22Rv1 (cell line): ENCODE measurements around the gene ZBED2.

Experiments
- H3K27ac ChIP-seq: fragments of 450-650 bp; 2 replicates; pipeline ENCODE4 v1.5.1; 2017
- ZFX ChIP-seq: fragments of 450-650 bp; IDR thresholded peaks from 2 replicates; pipeline ENCODE4 v1.6.1; 2017; ENCODE audit warnings: antibody characterized with exemption, borderline replicate concordance
- TF ChIP-seq, protein P1 (sequence below): fragments of 450-650 bp; IDR thresholded peaks from 2 replicates; pipeline ENCODE4 v1.5.1; 2017; ENCODE audit warnings: mild to moderate bottlenecking

Gene ZBED2

DNA sequence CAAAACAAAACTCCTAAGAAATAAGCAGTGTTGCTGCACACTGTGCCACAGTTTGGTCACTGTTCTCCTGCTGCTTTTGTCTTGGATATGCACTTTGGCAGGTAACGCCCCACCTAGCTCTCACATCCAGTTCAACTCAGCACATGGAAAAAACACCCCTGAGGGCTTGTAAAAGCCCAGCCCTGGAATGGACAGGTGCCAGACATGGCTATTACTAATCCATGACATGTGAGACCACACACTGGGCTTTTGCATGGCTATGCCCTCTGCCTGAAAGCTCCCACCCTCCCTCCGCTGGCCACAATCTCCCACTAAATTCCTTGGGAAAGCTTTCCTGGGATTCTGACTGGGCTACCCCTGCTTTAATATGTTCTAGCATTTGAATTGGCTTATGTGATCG is 24.7 kb upstream of the ZBED2 start:
- no peak overlapping the region for H3K27ac ChIP-seq
- TF ChIP-seq ZFX = no peak
- TF ChIP-seq, protein P1, sequence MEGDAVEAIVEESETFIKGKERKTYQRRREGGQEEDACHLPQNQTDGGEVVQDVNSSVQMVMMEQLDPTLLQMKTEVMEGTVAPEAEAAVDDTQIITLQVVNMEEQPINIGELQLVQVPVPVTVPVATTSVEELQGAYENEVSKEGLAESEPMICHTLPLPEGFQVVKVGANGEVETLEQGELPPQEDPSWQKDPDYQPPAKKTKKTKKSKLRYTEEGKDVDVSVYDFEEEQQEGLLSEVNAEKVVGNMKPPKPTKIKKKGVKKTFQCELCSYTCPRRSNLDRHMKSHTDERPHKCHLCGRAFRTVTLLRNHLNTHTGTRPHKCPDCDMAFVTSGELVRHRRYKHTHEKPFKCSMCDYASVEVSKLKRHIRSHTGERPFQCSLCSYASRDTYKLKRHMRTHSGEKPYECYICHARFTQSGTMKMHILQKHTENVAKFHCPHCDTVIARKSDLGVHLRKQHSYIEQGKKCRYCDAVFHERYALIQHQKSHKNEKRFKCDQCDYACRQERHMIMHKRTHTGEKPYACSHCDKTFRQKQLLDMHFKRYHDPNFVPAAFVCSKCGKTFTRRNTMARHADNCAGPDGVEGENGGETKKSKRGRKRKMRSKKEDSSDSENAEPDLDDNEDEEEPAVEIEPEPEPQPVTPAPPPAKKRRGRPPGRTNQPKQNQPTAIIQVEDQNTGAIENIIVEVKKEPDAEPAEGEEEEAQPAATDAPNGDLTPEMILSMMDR = no peak

- H3K27ac ChIP-seq = no peak overlapping the region
- no peak for TF ChIP-seq ZFX
- TF ChIP-seq, protein P1 = no peak
These were observed 23.8 kb upstream of the ZBED2 start for GRCh38 chr3:111618945-111619344.

DNA sequence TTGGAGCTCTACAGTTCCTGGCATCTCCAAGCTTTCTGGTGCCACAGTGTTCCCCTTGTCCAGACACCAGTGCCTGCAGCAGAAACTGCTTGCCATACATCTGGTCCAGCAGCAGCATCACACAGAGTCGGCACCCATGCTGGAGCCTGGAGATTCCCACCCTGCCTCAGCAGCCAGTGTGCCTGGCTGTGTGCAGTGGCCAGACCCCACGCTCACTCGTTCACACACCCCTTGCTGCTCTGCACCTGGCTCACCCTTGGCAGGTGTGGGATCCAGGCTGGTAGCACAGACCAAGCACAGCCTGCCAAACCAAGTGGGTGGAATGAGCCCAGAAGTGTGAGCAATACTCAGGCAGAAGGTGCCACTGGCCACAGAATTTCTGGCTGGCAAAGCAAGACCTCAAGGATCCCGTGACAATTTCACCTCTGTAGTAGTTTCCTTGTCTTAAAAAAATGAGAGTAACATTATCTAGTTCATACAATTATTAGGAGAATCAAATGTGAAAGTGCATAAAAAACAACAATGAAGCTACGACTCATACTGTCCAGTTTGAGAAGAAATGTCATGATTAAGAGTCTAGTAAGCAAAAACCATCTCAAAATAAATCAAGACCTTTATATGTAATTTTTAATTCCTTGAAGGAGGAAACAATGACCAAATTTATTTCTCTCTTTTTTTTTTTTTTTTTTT is 22.9 kb upstream of the ZBED2 start:
- no peak for TF ChIP-seq ZFX
- TF ChIP-seq, protein P1 = no peak
- H3K27ac ChIP-seq = no peak overlapping the region

DNA sequence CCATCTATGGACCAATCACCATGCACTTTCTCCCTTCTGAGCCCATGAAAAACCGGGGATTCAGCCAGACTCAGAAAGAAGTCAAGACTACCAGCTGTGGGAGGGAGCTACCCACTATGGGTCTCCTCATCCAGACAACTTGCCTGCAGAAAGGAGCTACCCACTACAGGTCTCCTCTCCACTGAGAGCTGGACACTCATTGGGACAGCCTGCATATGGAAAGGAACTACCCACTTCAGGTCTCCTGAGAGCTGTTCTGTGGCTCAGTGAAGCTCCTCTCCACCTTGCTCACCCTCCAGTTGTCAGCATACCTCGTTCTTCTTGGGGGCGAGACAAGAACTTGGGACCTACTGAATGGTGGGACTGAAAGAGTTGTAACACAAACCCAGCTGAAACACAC is 22.3 kb upstream of the ZBED2 start:
- no peak for TF ChIP-seq ZFX
- TF ChIP-seq, protein P1 = no peak
- H3K27ac ChIP-seq = no peak overlapping the region

GRCh38 chr3:111616417-111617105 is 21.4 kb upstream of the ZBED2 start:
- H3K27ac ChIP-seq = no peak overlapping the region
- TF ChIP-seq ZFX = no peak
- TF ChIP-seq, protein P1 = no peak

- TF ChIP-seq, protein P1 = no peak
- H3K27ac ChIP-seq = no peak overlapping the region
These were observed 20.7 kb upstream of the ZBED2 start for GRCh38 chr3:111615880-111616279.

DNA sequence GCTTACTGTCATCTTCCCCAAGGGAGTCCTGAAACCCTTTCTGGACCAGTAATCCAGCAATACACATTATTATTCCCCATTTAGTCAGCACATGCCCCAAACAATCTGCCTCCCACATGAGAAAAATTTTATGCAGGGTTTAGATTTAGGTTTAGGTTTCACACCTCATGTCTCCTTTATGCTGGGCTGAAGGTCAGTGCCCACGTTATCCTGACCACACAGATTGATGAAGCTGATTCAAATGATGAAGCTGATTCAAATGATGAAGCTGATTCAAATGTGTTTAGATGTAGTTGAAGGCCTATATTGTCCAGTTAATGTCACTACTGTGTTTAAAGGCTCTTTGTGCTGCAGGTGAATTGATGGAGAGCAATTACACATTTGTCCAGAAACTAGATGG is 18.1 kb upstream of the ZBED2 start:
- H3K27ac ChIP-seq = no peak overlapping the region
- TF ChIP-seq, protein P1 = no peak
- TF ChIP-seq ZFX = no peak
